NCI-H2107 treated with DMSO at 0.1 percent for 48 hours (cell line): Measurements from ENCODE around the gene PLSCR3.
"Not testable (repeated sequence)": the region's sequence is repeated elsewhere in the genome, so short reads cannot be mapped to it uniquely, and the experiment has no call there.

Experiments used
- DNase-seq: peaks from one replicate; lab custom pipeline; 2025; ENCODE audit not compliant: unreplicated experiment; lab: John Stamatoyannopoulos, UW

The PLSCR3 gene

DNA sequence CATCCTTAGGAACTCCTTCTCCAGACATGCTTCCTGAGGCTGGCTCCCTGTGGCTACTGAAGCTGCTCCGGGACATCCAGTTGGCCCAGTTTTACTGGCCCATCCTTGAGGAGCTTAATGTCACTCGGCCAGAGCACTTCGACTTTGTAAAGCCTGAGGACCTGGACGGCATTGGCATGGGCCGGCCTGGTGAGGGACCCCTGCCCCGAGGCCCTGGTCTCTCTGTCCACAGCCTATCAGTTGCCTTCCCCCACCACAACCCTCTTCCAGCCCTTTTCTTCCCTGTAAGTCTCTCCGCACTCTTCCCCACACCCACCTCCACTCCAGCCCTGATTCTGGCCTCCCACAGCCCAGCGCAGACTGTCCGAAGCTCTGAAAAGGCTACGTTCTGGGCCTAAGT is 11.4 kb downstream of the PLSCR3 start:
- no peak for DNase-seq

DNA sequence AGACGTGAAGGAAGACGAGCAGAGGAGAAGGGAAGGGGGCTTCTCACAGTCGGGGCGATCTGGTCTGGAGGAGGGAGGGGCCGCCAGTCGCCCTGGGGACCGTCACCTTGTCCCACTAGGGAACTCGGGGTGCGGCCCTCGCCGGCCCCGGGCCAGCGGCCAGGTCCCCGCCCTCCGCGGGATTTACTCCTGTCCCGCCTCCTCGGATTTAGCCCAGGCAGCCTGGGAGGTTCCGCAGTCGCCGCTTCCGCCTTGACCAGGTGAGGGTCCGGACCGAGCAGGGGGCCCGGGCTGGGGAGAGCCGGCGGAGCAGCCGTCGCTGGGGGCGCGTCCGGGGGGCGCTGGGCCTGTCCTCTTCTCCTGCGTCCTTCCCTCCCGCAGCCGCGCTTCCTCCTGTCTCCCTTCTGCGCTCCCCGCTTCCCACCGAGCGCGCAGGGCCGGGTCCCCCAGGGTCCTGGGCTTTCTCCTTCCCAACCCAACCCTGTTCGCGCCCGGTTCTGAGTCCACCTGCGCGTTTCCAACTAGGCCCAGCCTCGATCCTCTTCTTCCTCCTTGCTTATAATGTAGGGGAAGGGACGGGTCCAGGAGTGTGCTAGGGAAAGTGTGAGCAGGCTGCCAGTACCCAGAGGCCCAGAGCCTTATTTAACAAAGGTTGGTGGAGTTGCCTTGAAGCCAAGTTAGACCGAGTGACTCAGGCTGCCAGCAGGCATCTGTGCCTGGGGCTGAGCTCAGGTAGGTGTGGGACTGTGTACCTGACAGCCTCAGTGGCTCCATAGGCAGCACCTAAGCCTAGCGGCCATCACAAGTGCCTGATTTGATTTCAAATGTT is 13.3 kb downstream of the PLSCR3 start, which contains the start of gene TNK1:
Gene TNK1, plus strand, starts transcription at position 235 of the 829 bp plus-strand sequence. CDS start 1,838 bp downstream, outside the sequence.
- no peak for DNase-seq

DNA sequence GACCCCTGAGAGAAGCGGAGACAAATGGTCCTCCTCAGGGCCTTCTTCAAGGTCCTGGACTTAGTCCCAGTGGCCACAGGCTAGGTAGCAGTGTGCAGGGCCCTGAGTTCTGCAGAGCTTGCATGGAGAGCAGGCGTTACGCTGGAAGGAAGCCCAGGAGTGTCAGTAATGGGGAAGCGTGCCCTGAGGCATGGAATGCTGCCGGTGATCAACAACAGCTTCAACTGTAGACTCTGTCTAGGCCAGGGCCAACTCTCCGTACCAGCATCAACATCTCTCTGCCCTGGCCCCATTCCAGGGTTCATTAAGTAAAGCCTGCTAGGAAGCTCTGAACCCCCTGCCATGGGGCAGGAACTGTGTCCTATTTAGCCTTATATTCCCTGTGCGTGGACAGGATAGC is 14.0 kb downstream of the PLSCR3 start:
- DNase-seq = no peak

DNA sequence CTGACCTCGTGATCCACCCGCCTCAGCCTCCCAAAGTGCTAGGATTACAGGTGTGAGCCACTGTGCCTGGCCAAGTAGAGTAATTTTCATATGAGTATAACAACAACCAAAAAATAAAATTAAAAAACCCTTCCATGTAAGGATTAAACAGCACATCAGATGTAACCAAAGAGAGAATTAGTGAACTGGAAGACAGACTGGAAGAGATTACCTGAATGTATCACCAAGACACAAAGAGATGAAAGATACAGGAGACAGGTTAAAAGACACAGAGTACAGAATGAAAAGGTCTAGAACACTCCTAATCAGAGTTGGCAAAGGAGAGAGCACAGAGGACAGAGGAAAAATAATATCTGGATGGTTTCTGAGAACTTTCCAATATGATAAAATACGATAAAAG is 15.2 kb downstream of the PLSCR3 start:
- DNase-seq = no peak

DNA sequence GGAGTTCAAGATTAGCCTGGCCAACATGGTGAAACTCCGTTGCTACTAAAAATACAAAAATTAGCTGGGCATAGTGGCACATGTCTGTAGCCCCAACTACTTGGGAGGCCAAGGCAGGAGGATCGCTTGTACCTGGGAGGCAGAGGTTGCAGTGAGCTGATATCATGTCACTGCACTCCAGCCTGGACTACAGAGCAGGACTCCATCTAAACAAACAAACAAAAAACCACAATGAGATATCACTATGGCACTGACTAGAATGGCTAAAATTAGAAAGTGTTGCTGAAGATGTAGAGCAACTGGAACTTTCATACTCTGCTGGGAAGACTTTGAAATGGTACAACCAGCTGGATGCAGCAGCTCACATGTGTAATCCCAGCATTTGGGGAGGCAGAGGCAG is 20.0 kb downstream of the PLSCR3 start:
- DNase-seq = no peak

DNA sequence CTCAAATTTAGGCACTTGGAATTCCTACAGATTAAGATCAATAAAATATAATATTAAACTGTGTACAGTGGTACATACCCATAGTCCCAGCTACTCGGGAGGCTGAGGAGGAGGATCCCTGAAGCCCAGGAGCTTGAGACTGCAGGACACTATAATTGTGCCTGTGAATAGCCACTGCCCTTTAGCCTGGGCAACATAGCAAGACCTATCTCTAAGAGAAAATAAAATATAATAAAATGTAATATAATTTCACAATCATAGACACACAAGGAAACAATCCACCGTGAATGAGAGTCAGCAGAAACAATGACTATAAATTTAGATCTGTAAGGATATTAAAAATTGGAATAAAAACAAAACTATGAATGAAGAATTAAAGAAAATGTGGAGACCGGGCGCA is 23.5 kb downstream of the PLSCR3 start:
- DNase-seq = no peak

DNA sequence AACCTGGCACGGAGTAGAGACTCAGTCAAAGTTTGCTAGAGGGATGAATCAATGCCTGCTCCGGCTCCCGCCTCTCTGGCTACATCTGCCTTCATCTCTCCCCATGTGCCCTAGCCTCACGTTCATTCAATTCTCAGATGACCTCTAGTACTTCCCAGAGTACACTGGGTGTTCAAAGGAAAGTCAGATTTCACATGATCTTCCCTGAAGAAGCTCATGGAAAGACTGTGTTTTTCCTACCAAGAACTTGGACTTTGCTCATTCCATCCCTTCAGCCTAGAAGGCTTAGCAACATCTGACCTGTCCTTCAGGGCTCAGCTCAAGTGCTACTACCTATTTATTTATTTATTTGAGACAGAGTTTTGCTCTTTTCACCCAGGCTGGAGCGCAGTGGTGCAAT is 24.5 kb downstream of the PLSCR3 start:
- DNase-seq = no peak

DNA sequence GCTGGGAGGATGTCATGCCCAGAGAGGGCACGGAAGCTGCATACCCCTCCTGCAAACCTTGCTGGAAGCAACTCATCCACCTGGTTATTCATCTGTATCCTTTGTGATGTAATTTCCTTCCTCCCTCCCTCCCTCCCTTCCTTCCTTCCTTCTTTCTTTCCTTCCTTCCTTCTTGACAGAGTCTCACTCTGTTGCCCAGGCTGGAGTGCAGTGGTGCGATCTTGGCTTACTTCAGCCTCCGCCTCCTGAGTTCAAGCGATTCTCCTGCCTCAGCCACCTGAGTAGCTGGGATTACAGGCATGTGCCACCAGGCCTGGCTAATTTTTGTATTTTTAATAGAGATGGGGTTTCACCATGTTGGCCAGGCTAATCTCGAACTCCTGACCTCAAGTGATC is 25.7 kb downstream of the PLSCR3 start:
- not testable (repeated sequence) for DNase-seq

DNA sequence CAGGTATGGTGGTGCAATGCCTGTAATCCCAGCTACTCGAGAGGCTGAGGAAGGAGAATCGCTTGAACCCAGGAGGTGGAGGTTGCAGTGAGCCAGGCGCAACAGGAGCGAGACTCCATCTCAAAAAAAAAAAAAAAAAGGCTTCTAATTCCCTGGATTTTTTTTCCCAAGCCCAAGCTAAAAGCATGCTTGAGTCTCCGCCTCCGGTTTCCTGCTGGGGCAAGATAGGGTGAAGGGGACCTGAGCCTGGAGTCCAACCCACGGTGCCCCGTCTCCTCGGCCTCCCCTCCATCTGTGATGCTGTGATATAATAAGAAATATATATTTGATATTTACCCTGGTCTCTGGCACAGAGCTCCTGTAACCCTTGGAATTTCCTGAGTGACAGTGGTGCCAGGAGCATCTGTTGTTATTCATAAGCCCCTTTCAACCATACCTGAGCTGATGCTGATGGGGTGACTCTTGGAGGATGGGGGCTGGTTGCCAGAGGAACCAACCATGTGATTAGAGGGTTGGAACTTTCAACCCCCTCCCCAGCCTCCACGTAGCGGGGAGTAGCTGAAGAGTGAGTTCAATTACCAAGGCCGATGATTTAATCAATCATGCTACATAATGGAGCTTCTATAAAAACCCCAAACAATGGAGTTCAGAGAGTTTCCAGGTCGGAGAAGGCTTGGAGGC is 26.3 kb downstream of the PLSCR3 start:
- no peak for DNase-seq

DNA sequence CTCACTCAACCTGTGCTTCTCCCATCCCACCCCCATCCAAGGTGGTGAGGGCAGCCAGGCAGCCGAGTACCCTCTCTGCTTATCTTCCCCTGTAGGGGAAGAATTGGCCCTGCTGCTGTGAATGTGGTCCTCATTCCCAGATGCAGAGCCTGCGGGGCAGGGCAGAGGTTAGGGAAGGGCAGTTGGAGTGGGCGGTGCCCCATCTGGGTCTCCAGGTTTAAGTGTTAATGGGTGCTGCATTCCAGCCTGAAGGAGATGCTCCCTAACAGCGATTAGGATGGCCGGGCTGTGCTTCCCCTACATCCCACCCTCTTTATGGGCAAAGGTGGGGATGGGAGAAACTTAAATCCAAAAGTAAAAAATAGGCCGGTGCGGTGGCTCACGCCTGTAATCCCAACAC is 27.2 kb downstream of the PLSCR3 start:
- no peak for DNase-seq

DNA sequence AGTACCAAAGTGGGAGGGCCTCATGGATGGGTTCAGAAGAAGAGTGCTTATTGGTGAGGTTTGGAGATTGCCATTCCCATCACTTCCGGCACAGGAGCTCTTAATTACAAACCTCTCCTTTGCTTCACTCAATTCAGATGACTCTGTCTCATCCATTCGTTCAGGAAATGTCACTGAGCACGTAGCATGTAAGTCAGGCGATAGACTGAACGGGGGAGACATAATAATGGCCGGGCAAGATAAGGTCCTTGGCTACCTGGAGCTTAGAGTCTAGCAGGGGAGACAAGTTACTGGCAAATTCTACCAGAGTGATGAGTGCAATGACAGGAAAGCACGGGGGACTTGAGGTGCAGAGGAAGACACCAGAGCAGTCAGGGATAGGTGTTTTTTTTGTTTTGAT is 28.4 kb downstream of the PLSCR3 start:
- not testable (repeated sequence) for DNase-seq

DNA sequence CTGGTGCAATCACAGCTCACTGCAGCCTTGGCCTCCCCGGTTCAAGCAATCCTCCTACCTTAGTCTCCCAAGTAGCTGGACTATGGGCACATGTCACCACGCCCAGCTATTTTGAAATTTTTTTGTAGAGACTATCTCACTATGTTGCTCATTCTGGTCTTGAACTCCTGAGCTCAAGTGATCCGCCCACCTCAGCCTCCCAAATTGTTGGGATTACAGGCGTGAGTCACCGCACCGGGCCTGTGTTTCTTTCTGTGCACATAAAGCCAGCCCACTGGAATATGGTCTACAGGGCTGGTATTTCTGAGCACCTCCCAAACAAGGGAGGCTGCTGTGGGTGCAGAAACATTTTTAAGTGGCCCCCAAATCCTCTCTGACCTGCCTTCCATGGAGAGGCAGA is 31.0 kb downstream of the PLSCR3 start:
- no peak for DNase-seq

DNA sequence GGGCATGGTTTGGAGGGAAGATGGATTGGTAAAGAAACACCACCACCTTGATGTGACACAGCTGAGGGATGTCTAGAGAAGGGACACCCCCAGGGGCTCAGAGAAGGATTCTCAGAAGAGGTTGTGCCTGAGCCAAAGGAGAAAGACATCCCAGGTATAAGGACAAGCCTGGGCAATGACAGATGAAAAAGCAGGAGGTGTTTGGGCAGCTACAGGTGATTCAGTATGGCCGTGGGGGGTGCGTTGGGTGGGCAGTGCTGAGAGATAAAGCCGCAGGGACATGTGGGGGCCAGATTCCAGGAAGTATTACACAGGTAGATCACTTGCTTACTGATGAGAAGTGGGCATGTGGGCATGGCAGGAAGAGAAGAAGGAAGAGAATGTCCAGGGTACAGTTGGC is 32.4 kb downstream of the PLSCR3 start:
- DNase-seq = no peak

DNA sequence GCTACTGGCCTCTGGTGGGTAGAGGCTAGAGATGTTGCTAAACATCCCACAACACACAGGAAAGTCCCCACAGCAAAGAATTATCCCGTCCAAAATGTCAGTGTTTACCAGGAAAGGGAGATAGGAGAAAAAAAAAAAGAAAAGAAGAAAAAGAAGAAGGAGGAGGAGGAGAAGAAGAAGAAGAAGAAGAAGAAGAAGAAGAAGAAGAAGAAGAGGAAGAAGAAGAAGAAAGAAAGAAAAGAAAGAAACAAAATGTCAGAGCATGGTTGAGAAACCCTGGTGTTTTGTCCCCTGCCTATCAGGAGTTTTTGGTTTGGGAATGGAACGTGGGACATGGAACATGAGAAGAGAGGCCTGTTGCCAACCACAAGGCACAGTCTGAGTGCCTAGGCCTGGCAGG is 36.9 kb downstream of the PLSCR3 start:
- DNase-seq = no peak

DNA sequence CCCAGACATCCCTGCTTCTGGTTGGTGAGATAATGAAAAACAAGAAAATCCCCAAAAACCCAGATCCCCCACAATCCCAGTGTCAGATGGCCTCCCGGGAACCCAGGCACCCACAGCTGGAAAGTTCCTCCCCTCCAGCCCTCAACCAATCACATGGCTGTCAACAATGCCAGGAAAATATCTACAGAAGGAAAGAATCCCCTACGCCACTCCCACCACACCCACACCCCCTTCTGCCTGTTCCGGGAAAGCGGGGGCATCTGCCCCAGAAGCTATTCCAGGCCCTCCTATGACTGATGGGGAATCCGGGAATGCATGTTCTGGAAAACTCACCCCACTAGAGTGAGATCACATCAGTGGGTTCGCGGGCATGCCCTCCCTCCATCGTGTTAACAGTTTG is 37.6 kb downstream of the PLSCR3 start:
- DNase-seq = no peak

DNA sequence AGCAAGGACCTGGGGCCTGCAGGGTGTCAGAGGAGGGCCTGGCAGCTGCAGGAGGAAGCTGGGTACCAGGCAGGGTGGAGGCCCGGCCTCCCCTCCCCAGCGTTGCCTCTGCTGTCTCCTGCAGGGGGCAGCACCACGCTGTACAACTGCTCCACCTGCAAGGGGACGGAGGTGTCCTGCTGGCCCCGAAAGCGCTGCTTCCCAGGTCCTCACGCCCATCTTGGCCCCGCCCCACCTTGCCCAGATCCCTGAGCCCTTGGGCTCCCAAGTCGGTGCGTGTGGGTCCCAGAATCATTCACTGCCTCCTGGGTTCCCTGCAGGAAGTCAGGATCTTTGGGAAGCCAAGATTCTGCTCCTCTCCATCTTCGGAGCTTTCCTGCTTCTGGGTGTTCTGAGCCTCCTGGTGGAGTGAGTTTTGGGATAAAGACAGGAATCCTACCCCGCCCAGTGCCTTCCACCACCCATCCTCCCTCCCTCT is 38.2 kb downstream of the PLSCR3 start:
- no peak for DNase-seq

DNA sequence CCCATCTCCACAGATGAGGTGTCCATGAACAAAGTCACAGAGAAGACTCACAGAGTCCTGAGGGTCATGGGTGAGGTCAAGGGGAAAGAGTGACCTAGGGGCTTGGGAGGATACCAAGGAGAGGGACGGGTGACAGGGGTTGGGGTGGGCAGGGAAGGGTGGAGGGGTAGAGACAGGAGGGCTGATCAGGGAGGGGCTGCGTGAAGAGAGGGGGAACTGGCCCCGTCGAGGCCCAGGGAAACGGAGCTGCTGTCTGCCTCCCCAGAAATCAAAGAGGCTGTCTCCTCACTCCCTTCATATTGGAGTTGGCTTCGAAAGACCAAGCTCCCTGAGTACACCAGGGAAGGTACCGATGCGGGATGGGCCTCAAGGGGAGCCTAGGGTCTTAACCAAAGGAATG is 38.8 kb downstream of the PLSCR3 start:
- no peak for DNase-seq

DNA sequence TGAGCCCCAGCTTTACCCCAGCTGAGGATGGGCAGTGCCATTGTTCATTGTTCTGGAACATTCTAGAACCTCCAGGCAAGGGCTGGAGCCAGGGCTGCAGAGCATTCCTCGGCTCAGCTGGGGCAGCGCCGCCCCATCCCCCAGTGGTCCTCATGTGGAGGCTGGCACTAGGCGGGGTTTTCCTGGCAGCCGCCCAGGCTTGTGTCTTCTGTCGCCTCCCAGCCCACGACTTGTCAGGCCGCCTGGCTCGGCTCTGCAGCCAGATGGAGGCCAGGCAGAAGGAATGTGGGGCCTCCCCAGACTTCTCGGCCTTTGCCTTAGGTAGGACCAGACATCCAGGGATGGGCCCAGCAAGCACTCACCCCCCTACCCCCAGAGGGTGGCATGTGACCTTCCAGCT is 39.3 kb downstream of the PLSCR3 start, which contains the start of gene TMEM95:
Gene TMEM95, plus strand, starts transcription at position 104 of the 400 bp plus-strand sequence. Its CDS starts 49 bp downstream, at position 153.
- DNase-seq = no peak

DNA sequence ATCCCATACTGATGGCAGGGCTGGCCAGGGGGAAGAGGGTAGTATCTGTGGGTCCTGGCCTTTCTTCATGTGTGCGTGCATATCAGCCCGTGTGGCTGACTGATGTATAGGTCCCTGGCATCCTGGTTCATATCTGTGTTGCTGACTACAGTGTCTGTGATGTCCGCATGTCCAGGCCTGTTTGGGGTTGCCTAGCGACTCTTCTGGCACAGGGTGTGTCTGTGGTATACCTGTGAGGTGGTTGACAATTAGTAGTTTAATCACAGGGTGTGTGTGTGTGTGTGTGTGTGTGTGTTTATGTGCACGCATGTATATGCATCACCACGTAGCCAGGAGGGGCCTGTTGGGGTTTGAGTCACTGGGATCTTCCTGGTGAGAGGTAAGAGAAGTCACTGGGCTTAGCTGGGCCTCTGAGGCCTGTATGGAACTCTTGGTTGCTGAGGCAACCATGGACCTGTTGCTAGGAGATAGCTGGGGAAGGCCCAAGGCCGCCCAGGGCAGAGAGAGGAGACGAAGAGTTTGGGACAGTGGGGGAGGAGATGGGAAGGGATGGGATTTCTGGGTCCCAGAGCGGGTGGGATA is 40.0 kb downstream of the PLSCR3 start:
- no peak for DNase-seq

DNA sequence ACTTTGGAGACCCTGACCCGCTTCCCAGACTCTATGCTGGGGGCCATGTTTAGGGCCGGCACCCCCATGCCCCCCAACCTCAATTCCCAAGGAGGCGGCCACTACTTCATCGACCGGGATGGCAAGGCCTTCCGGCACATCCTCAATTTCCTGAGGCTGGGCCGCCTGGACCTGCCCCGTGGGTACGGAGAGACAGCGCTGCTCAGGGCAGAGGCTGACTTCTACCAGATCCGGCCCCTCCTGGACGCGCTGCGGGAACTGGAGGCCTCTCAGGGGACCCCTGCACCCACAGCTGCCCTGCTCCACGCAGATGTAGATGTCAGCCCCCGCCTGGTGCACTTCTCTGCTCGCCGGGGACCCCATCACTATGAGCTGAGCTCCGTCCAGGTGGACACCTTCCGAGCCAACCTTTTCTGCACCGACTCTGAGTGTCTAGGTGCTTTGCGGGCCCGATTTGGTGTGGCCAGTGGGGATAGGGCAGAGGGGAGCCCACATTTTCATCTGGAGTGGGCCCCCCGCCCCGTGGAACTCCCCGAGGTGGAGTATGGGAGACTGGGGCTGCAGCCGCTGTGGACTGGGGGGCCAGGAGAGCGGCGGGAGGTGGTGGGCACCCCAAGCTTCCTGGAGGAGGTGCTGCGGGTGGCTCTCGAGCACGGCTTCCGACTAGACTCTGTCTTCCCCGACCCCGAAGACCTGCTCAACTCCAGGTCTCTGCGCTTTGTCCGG is 41.3 kb downstream of the PLSCR3 start:
- DNase-seq = no peak

DNA sequence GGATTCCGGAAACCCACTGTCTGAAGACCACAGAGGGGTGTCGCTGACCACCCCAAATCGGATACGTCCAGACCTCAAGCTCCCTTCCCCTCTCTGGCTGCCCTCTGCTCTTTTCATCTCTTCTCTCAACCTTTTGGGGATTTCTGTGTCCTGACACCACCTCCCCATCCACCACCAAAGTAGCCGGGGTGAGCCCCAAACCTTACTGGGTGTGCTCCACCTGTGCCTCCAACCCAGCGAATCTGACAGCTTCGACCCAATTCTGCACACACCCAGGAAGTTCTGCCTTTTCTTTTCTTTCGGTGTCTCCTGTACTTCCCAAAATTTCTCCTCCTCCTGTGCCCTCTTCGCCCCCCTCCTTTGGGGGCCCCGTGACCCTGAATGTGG is 41.8 kb downstream of the PLSCR3 start:
- DNase-seq = no peak
